IMR-90 (cell line): ENCODE results near the gene AMT. TPM values are rescaled to one million over a fixed set of nuclear protein-coding genes. Genes with fewer than 3 reads are reported as not detected.
A peak's percentile ranks its signal among the peaks of the same experiment; 100 is the strongest.

Experiments used
- ATAC-seq: fragments of 200-7000 bp; cut with Tn5 transposase; 2 replicates; pipeline ENCODE4 v1.9.1; 2020; ENCODE audit warnings: low read depth, mild to moderate bottlenecking, moderate library complexity
- BruUV-seq: library from RNA; stranded (reverse); fragments of 400-500 nt; replicated peaks from 2 replicates; lab custom pipeline; 2021; lab: Mats Ljungman, UMichigan
- CTCF ChIA-PET: fragments of 300-600 bp; formaldehyde crosslinking; extraction: SDS; loops from one replicate; lab custom pipeline; 2021; ENCODE audit warnings: antibody characterized with exemption; lab: Yijun Ruan, JAX
- POLR2A ChIA-PET: fragments of 300-600 bp; sonication (Branson Sonifier 250); formaldehyde crosslinking; loops from one replicate; lab custom pipeline; 2022; ENCODE audit warnings: antibody characterized with exemption; ENCODE audit not compliant: unreplicated experiment; lab: Charles Lee
- DNase-seq: peaks from one replicate; pipeline ENCODE4 v3.0.0; 2013
- H2AFZ ChIP-seq: replicated peaks from 2 replicates; pipeline ENCODE3; 2013; ENCODE audit warnings: low read length, mild to moderate bottlenecking; ENCODE audit not compliant: poor library complexity
- H2AK5ac ChIP-seq: 2 replicates; pipeline ENCODE4 v1.6.1; 2013; ENCODE audit warnings: low read depth, low read length, inconsistent platforms
- H2AK9ac ChIP-seq: replicated peaks from 2 replicates; pipeline ENCODE3; 2013; ENCODE audit warnings: mild to moderate bottlenecking, low read depth, low read length, moderate library complexity; ENCODE audit not compliant: poor library complexity
- H2BK120ac ChIP-seq: 2 replicates; pipeline ENCODE4 v1.6.1; 2013; ENCODE audit warnings: low read depth, low read length, inconsistent platforms
- H2BK15ac ChIP-seq: 3 replicates; pipeline ENCODE4 v1.6.1; 2013; ENCODE audit warnings: low read depth, low read length, inconsistent platforms
- H2BK20ac ChIP-seq: 2 replicates; pipeline ENCODE4 v1.6.1; 2013; ENCODE audit warnings: low read depth, mild to moderate bottlenecking, inconsistent platforms, low read length, moderate library complexity
- H2BK5ac ChIP-seq: 2 replicates; pipeline ENCODE4 v1.6.1; 2013; ENCODE audit warnings: mild to moderate bottlenecking, low read depth, low read length, inconsistent platforms; ENCODE audit not compliant: poor library complexity, severe bottlenecking
- H3K14ac ChIP-seq: replicated peaks from 2 replicates; pipeline ENCODE4 v1.6.1; 2013; ENCODE audit warnings: low read depth, low read length, inconsistent platforms
- H3K18ac ChIP-seq: 2 replicates; pipeline ENCODE4 v1.6.1; 2013; ENCODE audit warnings: low read depth, low read length, control low read depth
- H3K23ac ChIP-seq: 2 replicates; pipeline ENCODE4 v1.6.1; 2013; ENCODE audit warnings: low read depth, low read length, inconsistent platforms
- H3K27ac ChIP-seq: 2 replicates; pipeline ENCODE4 v1.5.1; 2013; ENCODE audit warnings: mild to moderate bottlenecking, control low read depth, low read length; ENCODE audit not compliant: insufficient read depth
- H3K27me3 ChIP-seq: 2 replicates; pipeline ENCODE4 v1.6.1; 2013; ENCODE audit warnings: low read length; ENCODE audit not compliant: control insufficient read depth, insufficient read depth
- H3K36me3 ChIP-seq: 2 replicates; pipeline ENCODE4 v1.6.1; 2013; ENCODE audit warnings: low read length, mixed read lengths; ENCODE audit not compliant: control insufficient read depth, insufficient read depth
- H3K4ac ChIP-seq: 2 replicates; pipeline ENCODE4 v1.6.1; 2013; ENCODE audit warnings: low read depth, low read length, inconsistent platforms
- H3K4me1 ChIP-seq: 2 replicates; pipeline ENCODE4 v1.6.1; 2013; ENCODE audit warnings: low read length, mixed read lengths; ENCODE audit not compliant: control insufficient read depth, insufficient read depth
- H3K4me2 ChIP-seq: 2 replicates; pipeline ENCODE4 v1.6.1; 2013; ENCODE audit warnings: low read depth, mild to moderate bottlenecking, control low read depth, low read length, moderate library complexity
- H3K4me3 ChIP-seq: 2 replicates; pipeline ENCODE4 v1.5.1; 2013; ENCODE audit warnings: low read depth, mild to moderate bottlenecking, control low read depth, low read length, moderate library complexity; ENCODE audit not compliant: insufficient read depth
- H3K56ac ChIP-seq: 2 replicates; pipeline ENCODE4 v1.6.1; 2013; ENCODE audit warnings: low read length, inconsistent platforms; ENCODE audit not compliant: insufficient read depth; ENCODE audit errors: extremely low read depth
- H3K79me1 ChIP-seq, 2 experiments: 2 replicates each; pipeline ENCODE4 v1.6.1; 2013; ENCODE audit warnings: low read length in 2 of 2, inconsistent platforms in 1 of 2, low read depth in 1 of 2
- H3K9ac ChIP-seq: 2 replicates; pipeline ENCODE4 v1.6.1; 2013; ENCODE audit warnings: low read depth, low read length, control low read depth
- H3K9me1 ChIP-seq: 2 replicates; pipeline ENCODE4 v1.6.1; 2013; ENCODE audit warnings: low read length, inconsistent platforms; ENCODE audit not compliant: insufficient read depth
- H3K9me3 ChIP-seq: 2 replicates; pipeline ENCODE4 v1.6.1; 2013; ENCODE audit warnings: low read length; ENCODE audit not compliant: control insufficient read depth, insufficient read depth
- H4K20me1 ChIP-seq: 2 replicates; pipeline ENCODE4 v1.6.1; 2013; ENCODE audit warnings: low read length, inconsistent platforms; ENCODE audit not compliant: insufficient read depth
- H4K5ac ChIP-seq: 2 replicates; pipeline ENCODE4 v1.6.1; 2013; ENCODE audit warnings: mild to moderate bottlenecking, low read depth, low read length, control low read depth
- H4K8ac ChIP-seq, 2 experiments: 2 replicates each; pipeline ENCODE4 v1.6.1; 2013; ENCODE audit warnings: low read depth in 2 of 2, low read length in 2 of 2, control low read depth in 1 of 2, inconsistent platforms in 1 of 2
- H4K91ac ChIP-seq: 2 replicates; pipeline ENCODE4 v1.6.1; 2013; ENCODE audit warnings: low read depth, low read length, inconsistent platforms; ENCODE audit not compliant: insufficient read depth
- BHLHE40 ChIP-seq: fragments of 150-350 bp; IDR thresholded peaks from 2 replicates; pipeline ENCODE4 v1.6.1; 2016; ENCODE audit warnings: mild to moderate bottlenecking, low read depth, low read length
- CEBPB ChIP-seq: IDR thresholded peaks from 2 replicates; pipeline ENCODE4 v1.6.1; 2012; ENCODE audit warnings: low read depth, low read length, improper control_type of control experiment
- CHD1 ChIP-seq: IDR thresholded peaks from 2 replicates; pipeline ENCODE4 v1.6.1; 2012; ENCODE audit warnings: low read depth, low read length, improper control_type of control experiment
- FOS ChIP-seq: fragments of 150-350 bp; IDR thresholded peaks from 2 replicates; pipeline ENCODE4 v1.6.1; 2016; ENCODE audit warnings: low read depth, low read length
- MAFK ChIP-seq: IDR thresholded peaks from 2 replicates; pipeline ENCODE4 v1.6.1; 2012; ENCODE audit warnings: low read depth, low read length, improper control_type of control experiment
- MAZ ChIP-seq: IDR thresholded peaks from 2 replicates; pipeline ENCODE4 v1.6.1; 2012; ENCODE audit warnings: low read depth, mild to moderate bottlenecking, low read length, improper control_type of control experiment, moderate library complexity, borderline replicate concordance
- MXI1 ChIP-seq: IDR thresholded peaks from 2 replicates; pipeline ENCODE4 v1.6.1; 2012; ENCODE audit warnings: low read depth, mild to moderate bottlenecking, low read length, moderate library complexity, borderline replicate concordance
- NFE2L2 ChIP-seq: fragments of 150-350 bp; IDR thresholded peaks from 2 replicates; pipeline ENCODE4 v1.6.1; 2016; ENCODE audit warnings: low read depth, mild to moderate bottlenecking, low read length
- POLR2A ChIP-seq: IDR thresholded peaks from 2 replicates; pipeline ENCODE4 v1.6.1; 2012; ENCODE audit warnings: mild to moderate bottlenecking, low read depth, low read length
- RAD21 ChIP-seq: IDR thresholded peaks from 2 replicates; pipeline ENCODE4 v1.6.1; 2012; ENCODE audit warnings: low read length, improper control_type of control experiment
- RCOR1 ChIP-seq: IDR thresholded peaks from 2 replicates; pipeline ENCODE4 v1.6.1; 2012; ENCODE audit warnings: mild to moderate bottlenecking, low read length, improper control_type of control experiment; ENCODE audit not compliant: insufficient replicate concordance
- RFX5 ChIP-seq: IDR thresholded peaks from 2 replicates; pipeline ENCODE4 v1.8.0; 2012; ENCODE audit warnings: low read depth, mild to moderate bottlenecking, low read length, moderate library complexity
- SMC3 ChIP-seq: fragments of 150-350 bp; IDR thresholded peaks from 2 replicates; pipeline ENCODE4 v1.6.1; 2016; ENCODE audit warnings: low read depth, mild to moderate bottlenecking, antibody characterized with exemption, low read length, moderate library complexity
- WGBS, 2 experiments: methylation state at CpG; one replicate each; pipeline versions ENCODE4 v1.1.5 to v1.1.7; 2013; ENCODE audit warnings: missing lambda C conversion rate in 2 of 2; ENCODE audit not compliant: insufficient read length in 1 of 2; ENCODE audit errors: extremely low coverage in 2 of 2; 5-methylcytosine and 5-hydroxymethylcytosine counted together
- dilution Hi-C: fragments of 300-500 bp; cut with HindIII; formaldehyde crosslinking; loops from one replicate; pipeline ENCODE4 v1.14.3; 2018; ENCODE audit warnings: low sequenced_read_pairs; ENCODE audit not compliant: unreplicated experiment
- in situ Hi-C: fragments of 300-500 bp; cut with MboI; formaldehyde crosslinking; loops from 3 replicates; pipeline ENCODE4 v1.14.3; 2019; ENCODE audit warnings: low sequenced_read_pairs, inconsistent platforms, mixed read lengths
- intact Hi-C: fragments of 100-400 bp; cut with micrococcal nuclease; formaldehyde crosslinking; loops from 2 replicates; pipeline ENCODE4 v1.10.0; 2022
- polyA plus RNA-seq, 3 experiments: library from polyadenylated mRNA; depleted of rRNA; stranded (reverse); fragments of >200 nt; gene quantifications; 2 replicates each; pipeline ENCODE4 v1.2.3, GENCODE V29; 2012; ENCODE audit warnings: low replicate concordance in 1 of 3
- total RNA-seq: library from RNA; depleted of rRNA; stranded (reverse); fragments of >200 nt; gene quantifications from 2 replicates; pipeline ENCODE4 v1.2.3, GENCODE V29; 2012
- TF ChIP-seq, protein P1 (sequence below): fragments of 150-350 bp; IDR thresholded peaks from 2 replicates; pipeline ENCODE4 v1.6.1; 2017; ENCODE audit warnings: mild to moderate bottlenecking, antibody characterized with exemption, low read length, low read depth
- TF ChIP-seq, protein P2 (sequence below): conservative IDR thresholded peaks from 2 replicates; pipeline ENCODE4 v1.5.1; 2012; ENCODE audit warnings: mild to moderate bottlenecking, low read depth, low read length, improper control_type of control experiment
- TF ChIP-seq, protein P3 (sequence below): fragments of 150-350 bp; IDR thresholded peaks from 2 replicates; pipeline ENCODE4 v1.6.1; 2016; ENCODE audit warnings: low read depth, mild to moderate bottlenecking, low read length, moderate library complexity, borderline replicate concordance

The AMT gene
- total and polyA plus RNA-seq, 2 of the 4 experiments (the other 2 are of a cell fraction), result 0.36 to 5.5 TPM

DNA sequence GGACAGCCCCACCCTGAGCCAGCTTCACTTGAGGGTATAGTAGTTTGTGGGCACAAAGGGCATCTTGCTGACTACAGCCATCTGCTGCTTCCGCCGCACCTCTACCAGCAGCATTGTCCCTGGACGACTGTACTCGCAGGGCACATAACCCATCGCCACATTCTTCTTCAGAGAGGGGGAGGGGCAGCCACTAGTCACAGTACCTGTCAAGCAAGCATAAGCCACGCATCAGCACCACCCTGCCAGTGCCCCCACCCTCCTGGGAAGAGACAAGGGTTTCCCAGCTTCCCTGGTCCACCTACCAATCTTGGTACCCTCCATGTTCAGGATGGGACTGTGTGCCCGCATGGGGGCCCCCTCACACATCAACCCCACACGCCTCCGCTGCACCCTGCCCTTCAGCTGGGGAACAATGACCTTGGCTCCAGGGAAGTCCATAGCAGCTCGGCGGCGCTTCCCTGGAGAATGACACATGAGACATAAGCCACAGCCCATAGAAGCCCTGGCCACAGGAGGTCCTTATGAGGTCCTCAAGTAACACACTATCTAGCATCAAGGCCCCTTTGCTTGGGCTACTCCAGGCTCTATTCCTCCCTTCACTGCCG lies 4.7 kb downstream of the AMT start:
- TF ChIP-seq RFX5 (no peak), SMC3 (no peak), FOS (no peak), CEBPB (no peak), POLR2A (no peak), CHD1 (no peak), MAFK (no peak), MXI1 (no peak), BHLHE40 (no peak), NFE2L2 (no peak), RCOR1 (no peak), MAZ (no peak), RAD21 (no peak)
- TF ChIP-seq, protein P1, sequence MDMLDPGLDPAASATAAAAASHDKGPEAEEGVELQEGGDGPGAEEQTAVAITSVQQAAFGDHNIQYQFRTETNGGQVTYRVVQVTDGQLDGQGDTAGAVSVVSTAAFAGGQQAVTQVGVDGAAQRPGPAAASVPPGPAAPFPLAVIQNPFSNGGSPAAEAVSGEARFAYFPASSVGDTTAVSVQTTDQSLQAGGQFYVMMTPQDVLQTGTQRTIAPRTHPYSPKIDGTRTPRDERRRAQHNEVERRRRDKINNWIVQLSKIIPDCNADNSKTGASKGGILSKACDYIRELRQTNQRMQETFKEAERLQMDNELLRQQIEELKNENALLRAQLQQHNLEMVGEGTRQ, result no peak
- TF ChIP-seq, protein P2, sequence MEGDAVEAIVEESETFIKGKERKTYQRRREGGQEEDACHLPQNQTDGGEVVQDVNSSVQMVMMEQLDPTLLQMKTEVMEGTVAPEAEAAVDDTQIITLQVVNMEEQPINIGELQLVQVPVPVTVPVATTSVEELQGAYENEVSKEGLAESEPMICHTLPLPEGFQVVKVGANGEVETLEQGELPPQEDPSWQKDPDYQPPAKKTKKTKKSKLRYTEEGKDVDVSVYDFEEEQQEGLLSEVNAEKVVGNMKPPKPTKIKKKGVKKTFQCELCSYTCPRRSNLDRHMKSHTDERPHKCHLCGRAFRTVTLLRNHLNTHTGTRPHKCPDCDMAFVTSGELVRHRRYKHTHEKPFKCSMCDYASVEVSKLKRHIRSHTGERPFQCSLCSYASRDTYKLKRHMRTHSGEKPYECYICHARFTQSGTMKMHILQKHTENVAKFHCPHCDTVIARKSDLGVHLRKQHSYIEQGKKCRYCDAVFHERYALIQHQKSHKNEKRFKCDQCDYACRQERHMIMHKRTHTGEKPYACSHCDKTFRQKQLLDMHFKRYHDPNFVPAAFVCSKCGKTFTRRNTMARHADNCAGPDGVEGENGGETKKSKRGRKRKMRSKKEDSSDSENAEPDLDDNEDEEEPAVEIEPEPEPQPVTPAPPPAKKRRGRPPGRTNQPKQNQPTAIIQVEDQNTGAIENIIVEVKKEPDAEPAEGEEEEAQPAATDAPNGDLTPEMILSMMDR, result no peak
- TF ChIP-seq, protein P3, sequence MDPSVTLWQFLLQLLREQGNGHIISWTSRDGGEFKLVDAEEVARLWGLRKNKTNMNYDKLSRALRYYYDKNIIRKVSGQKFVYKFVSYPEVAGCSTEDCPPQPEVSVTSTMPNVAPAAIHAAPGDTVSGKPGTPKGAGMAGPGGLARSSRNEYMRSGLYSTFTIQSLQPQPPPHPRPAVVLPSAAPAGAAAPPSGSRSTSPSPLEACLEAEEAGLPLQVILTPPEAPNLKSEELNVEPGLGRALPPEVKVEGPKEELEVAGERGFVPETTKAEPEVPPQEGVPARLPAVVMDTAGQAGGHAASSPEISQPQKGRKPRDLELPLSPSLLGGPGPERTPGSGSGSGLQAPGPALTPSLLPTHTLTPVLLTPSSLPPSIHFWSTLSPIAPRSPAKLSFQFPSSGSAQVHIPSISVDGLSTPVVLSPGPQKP, result no peak
- Histone ChIP-seq H3K36me3 (peaks cover 33% of the 10 kb centered on the region), H3K27me3 (no peaks in the 10 kb centered on the region), H4K20me1 (peaks cover 9% of the 10 kb centered on the region), H3K14ac (no peak overlapping the region), H3K18ac (no peak overlapping the region), H2AK9ac (peak overlapping the region; percentile 23), H2BK20ac (no peak overlapping the region), H4K8ac (no peak overlapping the region), H2BK120ac (no peak overlapping the region), H3K9me1 (peaks cover 60% of the 10 kb centered on the region), H3K23ac (no peak overlapping the region), H3K4ac (no peak overlapping the region), H2BK15ac (no peak overlapping the region), H2BK5ac (no peak overlapping the region), H3K27ac (no peak overlapping the region), H3K79me1 (peaks cover 15 to 78% of the 10 kb centered on the region in 2 experiments; a peak in 3 of 4 replicates), H3K4me2 (no peak overlapping the region), H3K9me3 (no peaks in the 10 kb centered on the region), H4K5ac (no peak overlapping the region), H3K56ac (no peak overlapping the region), H2AFZ (no peak overlapping the region), H3K4me1 (peaks cover 25% of the 10 kb centered on the region), H3K4me3 (no peak overlapping the region), H3K9ac (no peak overlapping the region), H4K91ac (no peak overlapping the region), H2AK5ac (peak overlapping the region; percentile 27; the same call in 1 of the 2 replicates)
- in situ Hi-C loops (no loop called here), intact Hi-C loops (no loop called here), dilution Hi-C loops (no loop called here)
- DNase-seq (no peak), ATAC-seq (no peak)
- WGBS, 2 experiments, result 100% methylated on average over 2 of the region's 13 CpGs; no CpG with 5 or more reads in 1 of the 2 experiments
- no TSS peak for BruUV-seq
- CTCF ChIA-PET, result no interaction called here
- POLR2A ChIA-PET, result no interaction called here
